LNCaP clone FGC (cell line): ENCODE measurements around the gene DNAH10.

ENCODE experiments used
- DNase-seq: peaks from one replicate; pipeline ENCODE4 v3.0.0-alpha.2; 2011; ENCODE audit warnings: low read depth
- H3K4me3 ChIP-seq: 2 replicates; pipeline ENCODE4 v1.5.1; 2011; ENCODE audit warnings: mild to moderate bottlenecking, low read depth, low read length, control low read depth
- TF ChIP-seq, protein P1 (sequence below): IDR thresholded peaks from 2 replicates; pipeline ENCODE4 v1.5.1; 2012; ENCODE audit warnings: mild to moderate bottlenecking; ENCODE audit not compliant: control insufficient read depth, insufficient read depth; ENCODE audit errors: extremely low read depth

DNAH10 gene

DNA sequence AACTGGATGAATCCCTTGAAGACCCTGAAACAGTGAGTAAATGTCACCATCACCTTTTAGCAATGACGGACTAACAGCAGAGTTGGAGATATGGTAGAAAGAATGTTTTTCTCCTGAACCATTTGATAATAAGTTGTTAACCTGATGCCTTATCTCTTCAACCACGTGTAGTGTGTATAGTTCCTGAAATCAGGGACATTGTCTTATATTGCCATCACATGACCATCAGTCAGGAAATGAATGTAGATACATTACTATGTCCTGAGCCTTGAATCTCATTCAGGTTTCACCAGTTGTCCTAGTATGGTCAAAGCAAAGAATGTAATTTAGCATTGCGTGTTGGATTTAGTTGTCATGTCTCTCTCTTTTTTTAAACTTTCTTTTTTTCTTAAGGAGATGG lies 34.2 kb upstream of the DNAH10 start:
- TF ChIP-seq, protein P1, sequence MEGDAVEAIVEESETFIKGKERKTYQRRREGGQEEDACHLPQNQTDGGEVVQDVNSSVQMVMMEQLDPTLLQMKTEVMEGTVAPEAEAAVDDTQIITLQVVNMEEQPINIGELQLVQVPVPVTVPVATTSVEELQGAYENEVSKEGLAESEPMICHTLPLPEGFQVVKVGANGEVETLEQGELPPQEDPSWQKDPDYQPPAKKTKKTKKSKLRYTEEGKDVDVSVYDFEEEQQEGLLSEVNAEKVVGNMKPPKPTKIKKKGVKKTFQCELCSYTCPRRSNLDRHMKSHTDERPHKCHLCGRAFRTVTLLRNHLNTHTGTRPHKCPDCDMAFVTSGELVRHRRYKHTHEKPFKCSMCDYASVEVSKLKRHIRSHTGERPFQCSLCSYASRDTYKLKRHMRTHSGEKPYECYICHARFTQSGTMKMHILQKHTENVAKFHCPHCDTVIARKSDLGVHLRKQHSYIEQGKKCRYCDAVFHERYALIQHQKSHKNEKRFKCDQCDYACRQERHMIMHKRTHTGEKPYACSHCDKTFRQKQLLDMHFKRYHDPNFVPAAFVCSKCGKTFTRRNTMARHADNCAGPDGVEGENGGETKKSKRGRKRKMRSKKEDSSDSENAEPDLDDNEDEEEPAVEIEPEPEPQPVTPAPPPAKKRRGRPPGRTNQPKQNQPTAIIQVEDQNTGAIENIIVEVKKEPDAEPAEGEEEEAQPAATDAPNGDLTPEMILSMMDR = no peak
- no peak overlapping the region for H3K4me3 ChIP-seq
- no peak for DNase-seq

DNA sequence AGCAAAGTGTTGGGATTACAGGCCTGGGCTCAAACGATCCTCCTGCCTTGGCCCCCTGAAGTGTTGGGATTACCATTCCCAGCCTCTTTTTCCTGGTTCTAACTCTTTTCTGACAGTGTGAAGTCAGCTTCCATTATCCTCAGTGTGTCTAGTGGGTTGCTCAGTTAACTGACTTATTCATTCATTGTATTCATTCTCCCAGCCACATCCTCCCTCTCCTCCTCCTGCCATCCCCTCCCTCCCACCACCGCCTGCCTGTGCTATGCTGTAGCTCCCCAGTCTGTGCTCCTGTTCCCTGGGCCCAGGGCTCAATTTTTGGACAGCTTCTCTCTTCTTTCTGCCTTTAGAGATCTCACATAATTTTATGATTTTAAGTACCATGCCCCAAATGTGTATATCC lies 30.5 kb upstream of the DNAH10 start:
- no peak for DNase-seq
- TF ChIP-seq, protein P1 = no peak
- H3K4me3 ChIP-seq = no peak overlapping the region

DNA sequence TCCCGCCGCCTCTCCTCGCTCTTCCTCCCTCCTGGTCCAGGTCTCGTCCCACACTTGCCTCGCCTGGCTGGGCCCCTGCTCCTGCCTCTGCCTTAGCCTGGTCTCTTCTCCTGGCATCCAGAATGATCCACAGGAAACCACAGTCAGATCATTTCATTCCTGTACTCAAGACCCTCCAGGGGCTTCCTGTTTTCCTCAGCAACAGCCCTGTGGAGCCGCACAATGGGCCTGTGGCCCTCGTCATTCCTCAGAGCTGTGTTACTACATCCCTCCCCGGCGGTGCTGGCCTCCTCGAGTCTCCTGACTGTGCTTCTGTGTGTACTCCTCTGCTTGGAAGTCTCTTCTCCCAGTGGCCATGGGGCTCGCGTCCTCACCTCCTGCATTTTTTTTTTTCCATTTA lies 29.9 kb upstream of the DNAH10 start:
- no peak for DNase-seq
- H3K4me3 ChIP-seq = no peak overlapping the region
- TF ChIP-seq, protein P1 = no peak

DNA sequence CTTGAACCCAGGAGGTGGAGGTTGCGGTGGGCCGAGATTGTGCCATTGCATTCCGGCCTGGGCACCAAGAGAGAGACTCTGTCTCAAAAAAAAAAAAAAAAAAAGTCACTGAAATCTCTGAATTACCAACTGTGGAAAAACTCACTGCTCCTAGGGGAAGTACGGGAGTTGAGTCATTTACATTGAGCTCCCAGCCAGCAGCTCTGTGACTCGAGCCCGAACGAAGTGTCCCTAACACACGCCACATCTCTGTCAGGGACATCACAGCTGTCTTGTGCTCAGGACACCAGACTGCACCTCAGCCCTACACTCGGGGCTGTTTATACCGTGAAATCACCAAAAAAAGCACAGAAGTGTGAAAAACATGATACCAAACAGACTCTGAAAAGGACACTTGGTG lies 28.9 kb upstream of the DNAH10 start:
- TF ChIP-seq, protein P1 = no peak
- no peak for DNase-seq
- no peak overlapping the region for H3K4me3 ChIP-seq

DNA sequence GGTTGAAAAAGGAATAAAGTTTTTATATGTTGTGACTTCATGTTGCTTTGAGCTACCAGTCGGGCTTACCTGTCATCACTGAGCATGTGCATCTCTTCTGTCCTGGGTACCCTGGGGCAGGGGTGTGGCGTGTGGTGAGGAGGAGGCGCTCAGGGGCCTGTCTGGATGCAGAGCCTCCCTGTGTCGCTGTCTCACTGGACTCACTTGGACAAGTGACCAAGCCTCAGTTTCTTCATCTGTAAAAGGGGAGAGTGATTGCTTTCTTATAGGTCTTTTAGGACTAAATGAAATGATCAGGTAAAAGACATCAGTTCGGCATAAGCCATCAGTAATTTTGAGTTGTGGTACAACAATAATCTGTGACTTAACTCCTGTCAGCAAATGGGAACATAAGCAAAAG lies 27.8 kb upstream of the DNAH10 start:
- no peak overlapping the region for H3K4me3 ChIP-seq
- TF ChIP-seq, protein P1 = no peak
- DNase-seq = no peak

DNA sequence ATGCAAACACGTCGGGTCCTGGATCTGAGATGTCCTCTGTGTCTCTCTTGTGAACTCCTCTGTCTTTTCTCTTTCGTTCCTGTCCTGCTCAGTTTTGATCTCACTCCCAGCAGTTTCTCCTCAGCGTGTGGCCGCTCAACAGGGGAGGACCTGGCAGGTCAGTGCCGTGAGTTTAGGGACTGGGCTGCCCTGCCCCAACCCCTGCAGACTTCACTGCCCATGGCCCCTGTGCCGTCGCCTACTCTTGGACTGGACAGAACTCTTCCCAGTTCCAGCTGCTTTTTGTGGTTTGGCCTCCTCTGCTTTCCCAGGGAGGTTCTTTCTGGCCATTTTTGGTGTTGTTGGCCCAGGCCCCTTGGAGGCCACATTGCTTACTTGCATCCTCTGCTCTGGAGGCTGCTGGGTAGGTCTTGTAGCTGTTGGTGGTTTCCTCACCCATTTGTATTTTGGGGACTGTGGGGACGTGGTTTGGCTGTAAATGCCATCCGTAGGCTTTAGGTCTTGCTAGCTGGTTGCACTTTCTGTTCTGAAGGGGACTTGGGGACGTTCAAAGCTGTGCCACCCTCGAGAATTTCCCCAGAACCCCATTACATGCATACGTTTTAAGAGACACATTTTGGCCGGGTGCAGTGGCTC lies 20.0 kb upstream of the DNAH10 start:
- no peak for DNase-seq

More for the DNA sequence above, 20.0 kb upstream of the DNAH10 start:
- H3K4me3 ChIP-seq = no peak overlapping the region
- TF ChIP-seq, protein P1 = no peak
